Measurements from ENCODE around the gene GPR45. TPM values are rescaled to one million over a fixed set of nuclear protein-coding genes. Genes with fewer than 3 reads are reported as not detected.
"Not testable (repeated sequence)": the region's sequence is repeated elsewhere in the genome, so short reads cannot be mapped to it uniquely, and the experiment has no call there.

GPR45 gene
- polyA plus RNA-seq, 1 donor from 2014 or later: 4.1 TPM

GRCh38 chr2:105249181-105249580 is 7.6 kb downstream of the GPR45 start:
- Histone ChIP-seq H3K4me2 (ENCODE audit: low read length) (no peak overlapping the region), H4K20me1 (ENCODE audit: insufficient read depth) (no peaks in the 10 kb centered on the region), H3K36me3 (ENCODE audit: insufficient read depth, low read length) (no peaks in the 10 kb centered on the region), H3K27me3 (ENCODE audit: insufficient read depth, low read depth, low read length) (no peaks in the 10 kb centered on the region), H3K9ac (ENCODE audit: low read length) (no peak overlapping the region), H2AFZ (ENCODE audit: low read depth, low read length) (no peak overlapping the region), H3K4me3 (ENCODE audit: low read length) (no peak overlapping the region), H3K79me2 (replicated peaks; ENCODE audit: insufficient read depth, low read length) (no peaks in the 10 kb centered on the region), H3K9me3 (ENCODE audit: low read length) (no peaks in the 10 kb centered on the region), H3K9me2 (ENCODE audit: insufficient read depth, low read length) (no peaks in the 10 kb centered on the region), H3F3A (ENCODE audit: insufficient read depth, low read length, poor library complexity, severe bottlenecking) (no peaks in the 10 kb centered on the region), H3K27ac (ENCODE audit: low read length) (no peak overlapping the region)
- no peak for TF ChIP-seq RAD21 (conservative IDR thresholded peaks at IDR 0.05)
- no peak for TF ChIP-seq EZH2 (IDR thresholded peaks at IDR 0.05; ENCODE audit: borderline replicate concordance, insufficient read depth, low read length, poor library complexity, severe bottlenecking)
- TF ChIP-seq SMC3 (conservative IDR thresholded peaks at IDR 0.05; ENCODE audit: poor library complexity): no peak
- no peak for TF ChIP-seq MXI1 (conservative IDR thresholded peaks at IDR 0.05; ENCODE audit: poor library complexity, severe bottlenecking)
- TF ChIP-seq, protein P1, sequence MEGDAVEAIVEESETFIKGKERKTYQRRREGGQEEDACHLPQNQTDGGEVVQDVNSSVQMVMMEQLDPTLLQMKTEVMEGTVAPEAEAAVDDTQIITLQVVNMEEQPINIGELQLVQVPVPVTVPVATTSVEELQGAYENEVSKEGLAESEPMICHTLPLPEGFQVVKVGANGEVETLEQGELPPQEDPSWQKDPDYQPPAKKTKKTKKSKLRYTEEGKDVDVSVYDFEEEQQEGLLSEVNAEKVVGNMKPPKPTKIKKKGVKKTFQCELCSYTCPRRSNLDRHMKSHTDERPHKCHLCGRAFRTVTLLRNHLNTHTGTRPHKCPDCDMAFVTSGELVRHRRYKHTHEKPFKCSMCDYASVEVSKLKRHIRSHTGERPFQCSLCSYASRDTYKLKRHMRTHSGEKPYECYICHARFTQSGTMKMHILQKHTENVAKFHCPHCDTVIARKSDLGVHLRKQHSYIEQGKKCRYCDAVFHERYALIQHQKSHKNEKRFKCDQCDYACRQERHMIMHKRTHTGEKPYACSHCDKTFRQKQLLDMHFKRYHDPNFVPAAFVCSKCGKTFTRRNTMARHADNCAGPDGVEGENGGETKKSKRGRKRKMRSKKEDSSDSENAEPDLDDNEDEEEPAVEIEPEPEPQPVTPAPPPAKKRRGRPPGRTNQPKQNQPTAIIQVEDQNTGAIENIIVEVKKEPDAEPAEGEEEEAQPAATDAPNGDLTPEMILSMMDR (IDR thresholded peaks at IDR 0.05; ENCODE audit: poor library complexity, severe bottlenecking): no peak
- TF ChIP-seq POLR2AphosphoS5 (IDR thresholded peaks at IDR 0.05): no peak
- no peak for TF ChIP-seq EP300 (conservative IDR thresholded peaks at IDR 0.05; ENCODE audit: poor library complexity, severe bottlenecking)
- no peak for TF ChIP-seq TAF1 (IDR thresholded peaks at IDR 0.05; ENCODE audit: low read depth)
- TF ChIP-seq REST (IDR thresholded peaks at IDR 0.05; ENCODE audit: borderline replicate concordance): no peak

DNA sequence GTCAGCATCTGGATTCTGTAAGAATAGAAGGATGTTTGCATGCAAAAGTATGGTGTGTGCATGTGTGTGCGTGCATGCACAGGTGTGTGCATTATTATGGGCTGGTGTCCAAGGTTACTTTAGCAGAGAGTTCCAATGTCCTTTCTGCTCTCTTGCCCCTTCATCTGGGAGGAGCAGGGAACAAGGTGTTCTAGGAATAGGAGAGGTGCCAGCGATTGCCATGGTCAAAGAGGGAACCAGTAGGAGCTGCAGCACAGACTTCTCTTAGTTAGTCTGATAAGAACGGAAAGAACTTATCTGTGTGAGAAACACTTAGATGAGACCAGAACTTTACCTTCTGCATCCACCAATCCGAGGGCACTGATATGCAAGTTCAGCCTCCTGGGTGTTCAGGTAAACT is 8.3 kb downstream of the GPR45 start:
- no peaks in the 10 kb centered on the region for H3K27me3 ChIP-seq (ENCODE audit: insufficient read depth, low read depth, low read length)
- no peak overlapping the region for H3K4me3 ChIP-seq (ENCODE audit: low read length)
- H2AFZ ChIP-seq (ENCODE audit: low read depth, low read length): no peak overlapping the region
- H3K79me2 ChIP-seq (replicated peaks; ENCODE audit: insufficient read depth, low read length): no peaks in the 10 kb centered on the region
- no peak overlapping the region for H3K4me2 ChIP-seq (ENCODE audit: low read length)
- no peak for TF ChIP-seq EP300 (conservative IDR thresholded peaks at IDR 0.05; ENCODE audit: poor library complexity, severe bottlenecking)
- TF ChIP-seq POLR2AphosphoS5 (IDR thresholded peaks at IDR 0.05): no peak
- TF ChIP-seq, protein P1 (IDR thresholded peaks at IDR 0.05; ENCODE audit: poor library complexity, severe bottlenecking): no peak
- no peak for TF ChIP-seq RAD21 (conservative IDR thresholded peaks at IDR 0.05)
- no peak for TF ChIP-seq SMC3 (conservative IDR thresholded peaks at IDR 0.05; ENCODE audit: poor library complexity)
- TF ChIP-seq REST (IDR thresholded peaks at IDR 0.05; ENCODE audit: borderline replicate concordance): no peak
- TF ChIP-seq EZH2 (IDR thresholded peaks at IDR 0.05; ENCODE audit: borderline replicate concordance, insufficient read depth, low read length, poor library complexity, severe bottlenecking): no peak
- no peak for TF ChIP-seq TAF1 (IDR thresholded peaks at IDR 0.05; ENCODE audit: low read depth)
- TF ChIP-seq MXI1 (conservative IDR thresholded peaks at IDR 0.05; ENCODE audit: poor library complexity, severe bottlenecking): no peak
- no peaks in the 10 kb centered on the region for H4K20me1 ChIP-seq (ENCODE audit: insufficient read depth)
- H3K9me3 ChIP-seq (ENCODE audit: low read length): no peaks in the 10 kb centered on the region
- no peaks in the 10 kb centered on the region for H3K36me3 ChIP-seq (ENCODE audit: insufficient read depth, low read length)
- no peak overlapping the region for H3K27ac ChIP-seq (ENCODE audit: low read length)
- H3K9me2 ChIP-seq (ENCODE audit: insufficient read depth, low read length): no peaks in the 10 kb centered on the region
- H3F3A ChIP-seq (ENCODE audit: insufficient read depth, low read length, poor library complexity, severe bottlenecking): no peaks in the 10 kb centered on the region
- no peak overlapping the region for H3K9ac ChIP-seq (ENCODE audit: low read length)

- not testable (repeated sequence) for H3K36me3 ChIP-seq (ENCODE audit: insufficient read depth, low read length); H3K4me3 ChIP-seq (ENCODE audit: low read length); H4K20me1 ChIP-seq (ENCODE audit: insufficient read depth); H3K79me2 ChIP-seq (replicated peaks; ENCODE audit: insufficient read depth, low read length); H3K9ac ChIP-seq (ENCODE audit: low read length); H3F3A ChIP-seq (ENCODE audit: insufficient read depth, low read length, poor library complexity, severe bottlenecking); H3K27ac ChIP-seq (ENCODE audit: low read length); H3K27me3 ChIP-seq (ENCODE audit: insufficient read depth, low read depth, low read length); H3K9me2 ChIP-seq (ENCODE audit: insufficient read depth, low read length); H3K4me2 ChIP-seq (ENCODE audit: low read length); H2AFZ ChIP-seq (ENCODE audit: low read depth, low read length); H3K9me3 ChIP-seq (ENCODE audit: low read length)
Measured at GRCh38 chr2:105251016-105251648, 9.6 kb downstream of the GPR45 start.
